Endothelial cell of umbilical vein (primary cell): ENCODE measurements around the gene CELSR3. TPM values are rescaled to one million over a fixed set of nuclear protein-coding genes. Genes with fewer than 3 reads are reported as not detected.

Experiments used
- BruUV-seq: library from RNA; stranded (reverse); fragments of 400-500 nt; replicated peaks from 2 replicates; lab custom pipeline; 2021; lab: Mats Ljungman, UMichigan
- CTCF ChIA-PET: fragments of 300-600, 350-600 bp; sonication (Branson Sonifier 250); formaldehyde crosslinking; loops from one replicate; lab custom pipeline; 2021; ENCODE audit warnings: antibody characterized with exemption, inconsistent platforms; lab: Charles Lee
- POLR2A ChIA-PET: fragments of 300-600, 350-600 bp; sonication (Branson Sonifier 250); formaldehyde crosslinking; loops from one replicate; lab custom pipeline; 2021; ENCODE audit warnings: antibody characterized with exemption, inconsistent platforms; lab: Charles Lee
- DNase-seq: peaks from one replicate; pipeline ENCODE4 v3.0.0-alpha.2; 2011; ENCODE audit warnings: low read depth, low spot score
- FAIRE-seq: peaks from 2 replicates; lab custom pipeline; 2011; peaks lifted over from hg19 to GRCh38; lab: Jason Lieb, UNC
- H2AFZ ChIP-seq: 2 replicates; pipeline ENCODE4 v1.6.0; 2012; ENCODE audit warnings: low read depth, low read length, control low read depth, inconsistent platforms
- H3K27ac ChIP-seq: 2 replicates; pipeline ENCODE4 v1.5.1; 2011; ENCODE audit warnings: low read depth, mild to moderate bottlenecking, control low read depth, low read length, moderate library complexity; ENCODE audit not compliant: insufficient read depth
- H3K27me3 ChIP-seq, 2 experiments: 2 replicates each; pipeline versions ENCODE4 v1.6.0 to v1.6.1; 2011; ENCODE audit warnings: low read length in 2 of 2, mixed read lengths in 1 of 2; ENCODE audit not compliant: control insufficient read depth in 2 of 2, insufficient read depth in 2 of 2
- H3K36me3 ChIP-seq, 2 experiments: 2 replicates in 1 of 2; 3 replicates in 1 of 2; pipeline ENCODE4 v1.5.1; 2011; ENCODE audit warnings: low read length in 2 of 2, mild to moderate bottlenecking in 1 of 2, moderate library complexity in 1 of 2; ENCODE audit not compliant: control insufficient read depth in 2 of 2, insufficient read depth in 2 of 2; ENCODE audit errors: extremely low read depth in 1 of 2
- H3K4me1 ChIP-seq: 3 replicates; pipeline ENCODE4 v1.5.1; 2011; ENCODE audit warnings: mild to moderate bottlenecking, low read length; ENCODE audit not compliant: control insufficient read depth, insufficient read depth; ENCODE audit errors: extremely low read depth
- H3K4me2 ChIP-seq: 2 replicates; pipeline ENCODE4 v1.6.1; 2011; ENCODE audit warnings: low read length, control low read depth, mixed read lengths; ENCODE audit not compliant: insufficient read depth
- H3K4me3 ChIP-seq, 3 experiments: fragments of 200-600 bp in 1 of 3; sonication (generic), shearing (Covaris generic) in 1 of 3; replicated peaks in 1 of 3; 2 replicates each; pipeline ENCODE4 v1.5.1; 2011 to 2016; ENCODE audit warnings: control low read depth in 3 of 3, low read length in 3 of 3, mild to moderate bottlenecking in 2 of 3, inconsistent platforms in 1 of 3, low read depth in 1 of 3, moderate library complexity in 1 of 3; ENCODE audit not compliant: insufficient read depth in 1 of 3
- H3K79me2 ChIP-seq: 2 replicates; pipeline ENCODE4 v1.6.0; 2012; ENCODE audit warnings: low read length, inconsistent platforms; ENCODE audit not compliant: control insufficient read depth, insufficient read depth
- H3K9ac ChIP-seq: replicated peaks from 2 replicates; pipeline ENCODE3; 2011; ENCODE audit warnings: low read length, control low read depth; ENCODE audit not compliant: insufficient read depth; ENCODE audit errors: extremely low read depth
- H3K9me1 ChIP-seq: replicated peaks from 3 replicates; pipeline ENCODE4 v1.6.0; 2011; ENCODE audit warnings: mild to moderate bottlenecking, low read length; ENCODE audit not compliant: control insufficient read depth, insufficient read depth; ENCODE audit errors: extremely low read depth
- H3K9me3 ChIP-seq: replicated peaks from 2 replicates; pipeline ENCODE4 v1.5.1; 2012; ENCODE audit warnings: low read length, inconsistent platforms; ENCODE audit not compliant: control insufficient read depth, insufficient read depth
- H4K20me1 ChIP-seq: replicated peaks from 2 replicates; pipeline ENCODE3; 2011; ENCODE audit warnings: mild to moderate bottlenecking, low read length; ENCODE audit not compliant: control insufficient read depth, insufficient read depth; ENCODE audit errors: extremely low read depth
- CTCF ChIP-seq, 2 donors: IDR thresholded peaks; 1 replicate in 1 of 2; 2 replicates in 1 of 2; pipeline ENCODE4 v1.5.1; 2011; ENCODE audit warnings: low read length in 2 of 2, mild to moderate bottlenecking in 2 of 2, moderate library complexity in 2 of 2, control low read depth in 1 of 2, inconsistent platforms in 1 of 2, low read depth in 1 of 2; ENCODE audit not compliant: insufficient read depth in 1 of 2; ENCODE audit errors: extremely low read depth in 1 of 2
- EZH2 ChIP-seq: IDR thresholded peaks from 2 replicates; pipeline ENCODE4 v1.6.1; 2012; ENCODE audit warnings: borderline replicate concordance, low read depth, mild to moderate bottlenecking, moderate library complexity, low read length, inconsistent platforms; ENCODE audit not compliant: severe bottlenecking
- FOS ChIP-seq: IDR thresholded peaks from 2 replicates; pipeline ENCODE4 v1.6.1; 2011; ENCODE audit warnings: mild to moderate bottlenecking, low read length, moderate library complexity, borderline replicate concordance; ENCODE audit not compliant: insufficient read depth
- GATA2 ChIP-seq: IDR thresholded peaks from 2 replicates; pipeline ENCODE4 v1.7.0; 2011; ENCODE audit warnings: low read depth, mild to moderate bottlenecking, moderate library complexity, mixed read lengths, low read length; ENCODE audit not compliant: insufficient read length, insufficient read depth
- JUN ChIP-seq: IDR thresholded peaks from 2 replicates; pipeline ENCODE4 v1.6.1; 2011; ENCODE audit warnings: borderline replicate concordance, low read depth; ENCODE audit not compliant: insufficient read length, insufficient read depth
- MAX ChIP-seq: IDR thresholded peaks from 2 replicates; pipeline ENCODE4 v1.6.1; 2011; ENCODE audit not compliant: insufficient read depth, insufficient read length
- MYC ChIP-seq: IDR thresholded peaks from one replicate; pipeline ENCODE4 v1.6.1; 2011; ENCODE audit warnings: mild to moderate bottlenecking, low read depth, low read length
- POLR2A ChIP-seq: IDR thresholded peaks from 2 replicates; pipeline ENCODE4 v1.6.1; 2012; ENCODE audit warnings: low read depth, mild to moderate bottlenecking, control low read depth, low read length
- POLR2AphosphoS5 ChIP-seq: IDR thresholded peaks from 2 replicates; pipeline ENCODE4 v1.6.1; 2012; ENCODE audit warnings: low read depth, mild to moderate bottlenecking, control low read depth, low read length, moderate library complexity; ENCODE audit not compliant: insufficient read depth
- dilution Hi-C: fragments of 300-500 bp; cut with MboI; formaldehyde crosslinking; loops from one replicate; pipeline ENCODE4 v1.15.0; 2019; ENCODE audit warnings: low sequenced_read_pairs; ENCODE audit not compliant: extremely low pct_ligation_motif_present
- intact Hi-C: fragments of 100-400 bp; cut with micrococcal nuclease; formaldehyde crosslinking; loops from one replicate; pipeline ENCODE4 v1.10.0; 2022
- polyA plus RNA-seq, 4 experiments: library from polyadenylated mRNA; depleted of rRNA in 3 of 4; stranded (reverse) in 3 of 4; unstranded in 1 of 4; fragments of >200 nt; gene quantifications; 2 replicates each; pipeline versions ENCODE4 v1.2.1 to v1.2.3, GENCODE V29; 2011 to 2012; ENCODE audit warnings: missing spikeins in 1 of 4
- total RNA-seq: library from RNA; stranded (reverse); gene quantifications from 2 replicates; pipeline ENCODE4 v1.2.3, GENCODE V29; 2021

CELSR3 gene
- total and polyA plus RNA-seq, 2 donors (not counting 3 experiments of a cell fraction or from before 2014, with no cell fraction given), result 0.25 to 0.71 TPM

- H3K27me3 ChIP-seq, result no peaks in the 10 kb centered on the region
- dilution Hi-C loops, result no loop called here
- H3K36me3 ChIP-seq, result peaks cover 2 to 12% of the 10 kb centered on the region in 2 experiments
- H3K4me3 ChIP-seq, result no peak overlapping the region
- TF ChIP-seq EZH2 (no peak), POLR2AphosphoS5 (no peak), MAX (no peak), FOS (no peak), GATA2 (no peak), CTCF (IDR thresholded peaks at IDR 0.05; ENCODE audit: extremely low read depth in 1 of 2, insufficient read depth in 1 of 2, low read depth in 1 of 2, low read length in 2 of 2) (no peak), MYC (no peak), JUN (no peak), POLR2A (no peak)
- ChIA-PET POLR2A (no interaction called here), CTCF (interaction anchor here (1.3 kb wide), 2 partner anchors 9 to 23 kb away, joined by 3 read pairs; no protein-coding TSS in a partner anchor)
- intact Hi-C loops, result no loop called here
- H2AFZ ChIP-seq, result no peak overlapping the region
- H3K9me1 ChIP-seq, result no peaks in the 10 kb centered on the region
- peaks cover 2% of the 10 kb centered on the region for H3K79me2 ChIP-seq
- H3K4me2 ChIP-seq, result no peak overlapping the region
- FAIRE-seq (no peak), DNase-seq (no peak)
- no peaks in the 10 kb centered on the region for H4K20me1 ChIP-seq
- peaks cover 12% of the 10 kb centered on the region for H3K4me1 ChIP-seq
- H3K27ac ChIP-seq, result no peak overlapping the region
- no TSS peak for BruUV-seq
- H3K9me3 ChIP-seq, result no peaks in the 10 kb centered on the region
- H3K9ac ChIP-seq, result no peak overlapping the region
Observed at GRCh38 chr3:48680811-48681540, 18.3 kb upstream of the CELSR3 start.
